CD4-positive, alpha-beta T cell treated with Interleukin-15 for 4 hours (primary cell): Measurements from ENCODE around the gene CTSA.
"Not testable (repeated sequence)": the region's sequence is repeated elsewhere in the genome, so short reads cannot be mapped to it uniquely, and the experiment has no call there.

Experiments
- DNase-seq: peaks from one replicate; pipeline ENCODE4 v3.0.0-alpha.2; 2020; ENCODE audit warnings: low spot score

CTSA gene

GRCh38 chr20:45866454-45866853 is 24.7 kb upstream of the CTSA start:
- DNase-seq, result no peak

GRCh38 chr20:45867136-45867818 is 23.9 kb upstream of the CTSA start:
- no peak for DNase-seq

GRCh38 chr20:45867819-45868176 is 23.3 kb upstream of the CTSA start:
- no peak for DNase-seq

- DNase-seq, result no peak
These were observed 18.5 kb upstream of the CTSA start for GRCh38 chr20:45872626-45873025.

GRCh38 chr20:45873409-45874103 is 17.6 kb upstream of the CTSA start:
- no peak for DNase-seq

GRCh38 chr20:45874104-45874481 is 17.0 kb upstream of the CTSA start:
- DNase-seq, result not testable (repeated sequence)

- no peak for DNase-seq
These were observed 16.6 kb upstream of the CTSA start for GRCh38 chr20:45874576-45874975.

- no peak for DNase-seq
These were observed 12.9 kb upstream of the CTSA start for GRCh38 chr20:45878076-45878761.

- DNase-seq, result peak; percentile 99
These were observed 9.9 kb upstream of the CTSA start, which contains the start of gene ZSWIM1 for GRCh38 chr20:45880988-45881788. Gene ZSWIM1 (plus strand): TSS chr20:45881227. CDS start chr20:45882593, 1,366 bp downstream.

- no peak for DNase-seq
These were observed 8.6 kb upstream of the CTSA start for GRCh38 chr20:45882469-45883099.

- no peak for DNase-seq
These were observed 8.1 kb upstream of the CTSA start for GRCh38 chr20:45883100-45883469.

GRCh38 chr20:45886590-45887345 is 4.4 kb upstream of the CTSA start:
- DNase-seq, result no peak

- DNase-seq, result no peak
These were observed 3.8 kb upstream of the CTSA start, which contains the start of gene SPATA25 for GRCh38 chr20:45887346-45887715. Gene SPATA25 (minus strand): TSS chr20:45887622. CDS start chr20:45887590, 32 bp downstream.

GRCh38 chr20:45888681-45889080 is 2.5 kb upstream of the CTSA start:
- no peak for DNase-seq

GRCh38 chr20:45890077-45890984 is 804 bp upstream of the CTSA start:
- peak; percentile 36 for DNase-seq

GRCh38 chr20:45892049-45892825 is 1.1 kb downstream of the CTSA start:
- no peak for DNase-seq

- DNase-seq, result peak; percentile 20
These were observed 1.8 kb downstream of the CTSA start for GRCh38 chr20:45892828-45893500.

- no peak for DNase-seq
These were observed 2.7 kb downstream of the CTSA start for GRCh38 chr20:45893831-45894230.

- no peak for DNase-seq
These were observed 3.7 kb downstream of the CTSA start for GRCh38 chr20:45894797-45895196.
